Parathyroid adenoma (tissue), 2 donors: ENCODE data around the gene CCN5.

Source experiments
- H2AFZ ChIP-seq: fragments of 300-600 bp; sonication (generic); one replicate; pipeline ENCODE4 v1.7.0; 2017; ENCODE audit warnings: antibody characterized with exemption, mild to moderate bottlenecking
- H3K27ac ChIP-seq: fragments of 300-600 bp; sonication (generic); one replicate; pipeline ENCODE4 v1.7.0; 2017
- H3K27me3 ChIP-seq: fragments of 300-600 bp; sonication (generic); one replicate; pipeline ENCODE4 v1.7.0; 2017; ENCODE audit warnings: low read length; ENCODE audit not compliant: control insufficient read depth, insufficient read depth
- H3K36me3 ChIP-seq: fragments of 300-600 bp; sonication (generic); one replicate; pipeline ENCODE4 v1.7.0; 2017; ENCODE audit warnings: low read length; ENCODE audit not compliant: control insufficient read depth, insufficient read depth
- H3K4me1 ChIP-seq: fragments of 300-600 bp; sonication (generic); one replicate; pipeline ENCODE4 v1.7.0; 2017; ENCODE audit warnings: control low read depth
- H3K4me2 ChIP-seq: fragments of 300-600 bp; sonication (generic); one replicate; pipeline ENCODE4 v1.7.0; 2017; ENCODE audit warnings: low read length
- H3K4me3 ChIP-seq: fragments of 300-600 bp; sonication (generic); one replicate; pipeline ENCODE4 v1.7.0; 2017; ENCODE audit warnings: low read depth, low read length
- H3K79me2 ChIP-seq: fragments of 300-600 bp; sonication (generic); one replicate; pipeline ENCODE4 v1.7.0; 2017; ENCODE audit warnings: control low read depth
- H3K9ac ChIP-seq: fragments of 300-600 bp; sonication (generic); one replicate; pipeline ENCODE4 v1.7.0; 2017; ENCODE audit warnings: mild to moderate bottlenecking
- H3K9me3 ChIP-seq: fragments of 300-600 bp; sonication (generic); one replicate; pipeline ENCODE4 v1.7.0; 2017; ENCODE audit warnings: low read length; ENCODE audit not compliant: control insufficient read depth
- CTCF ChIP-seq: fragments of 300-600 bp; sonication (generic); IDR thresholded peaks from one replicate; pipeline ENCODE4 v1.7.0; 2017; ENCODE audit warnings: antibody characterized with exemption, mild to moderate bottlenecking
- donor health status: primary hyperparathyroidism.

Gene CCN5

DNA sequence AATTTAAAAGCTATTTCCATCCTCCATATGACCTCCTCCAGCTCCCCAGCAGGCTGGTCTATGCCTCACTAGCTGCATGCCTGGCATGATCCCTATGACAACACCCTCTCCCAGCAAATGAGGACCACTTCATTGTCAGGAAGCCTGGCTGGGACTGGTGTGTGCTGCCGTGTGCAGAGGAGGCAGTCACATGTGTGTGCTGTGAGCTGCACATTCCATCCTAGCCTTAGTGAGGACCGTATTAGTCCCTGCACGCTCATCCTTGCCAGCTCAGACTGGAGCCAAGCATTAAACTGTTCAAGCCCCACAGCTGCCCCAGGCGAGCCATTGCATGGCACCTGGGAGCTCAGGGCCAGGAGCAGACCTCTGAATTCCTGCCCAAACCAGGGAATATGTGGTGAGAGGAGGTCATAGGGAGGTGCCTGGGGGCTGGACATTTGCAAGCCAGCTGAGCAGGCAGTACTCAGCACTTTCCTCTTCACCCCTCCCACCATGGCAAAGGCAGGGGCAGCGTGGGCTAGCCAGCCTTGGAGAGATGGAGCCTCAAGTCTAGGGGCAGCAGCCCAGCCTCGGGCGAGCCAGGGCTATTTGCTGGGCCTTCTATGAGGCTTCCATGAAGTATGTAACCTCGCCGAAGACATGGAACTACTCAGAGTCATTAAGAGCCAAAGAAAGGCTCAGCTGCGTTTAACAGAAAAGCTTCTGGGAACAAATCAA lies 8.7 kb upstream of the CCN5 start:
- no peaks in the 10 kb centered on the region for H3K79me2 ChIP-seq
- H3K27me3 ChIP-seq, result no peaks in the 10 kb centered on the region
- no peak overlapping the region for H3K27ac ChIP-seq
- H3K4me3 ChIP-seq, result no peak overlapping the region
- no peak for TF ChIP-seq CTCF
- no peak overlapping the region for H3K9ac ChIP-seq
- no peak overlapping the region for H3K4me2 ChIP-seq
- H2AFZ ChIP-seq, result no peak overlapping the region
- H3K4me1 ChIP-seq, result peaks cover 6% of the 10 kb centered on the region
- no peaks in the 10 kb centered on the region for H3K9me3 ChIP-seq
- H3K36me3 ChIP-seq, result no peaks in the 10 kb centered on the region

DNA sequence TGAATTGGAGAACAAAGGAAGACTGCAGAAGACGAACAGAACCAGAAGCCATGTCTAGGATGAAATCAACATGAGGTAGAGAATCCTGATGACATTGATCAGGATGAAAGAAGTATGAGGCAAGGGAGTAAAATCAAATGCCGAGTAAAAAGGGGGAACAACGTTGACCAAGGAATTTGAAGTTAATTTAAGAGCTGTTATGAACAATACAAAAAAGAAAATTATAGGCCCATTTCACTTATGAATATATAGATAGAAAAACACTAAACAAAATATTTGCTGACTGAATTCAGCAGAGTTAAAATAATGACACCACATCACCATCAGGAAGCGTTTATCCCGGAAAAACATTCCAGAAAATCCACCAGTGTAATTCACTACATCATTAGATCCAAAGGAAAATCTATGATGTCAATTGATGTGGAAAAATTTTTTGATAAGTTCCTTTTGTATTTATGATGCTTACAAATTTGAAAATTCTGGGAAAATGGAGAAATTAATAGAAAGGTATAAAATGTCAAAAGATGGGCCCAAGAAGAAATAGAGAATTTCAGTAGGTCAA lies 8.1 kb upstream of the CCN5 start:
- no peaks in the 10 kb centered on the region for H3K27me3 ChIP-seq
- H3K79me2 ChIP-seq, result no peaks in the 10 kb centered on the region
- no peaks in the 10 kb centered on the region for H3K36me3 ChIP-seq
- no peak overlapping the region for H3K4me2 ChIP-seq
- TF ChIP-seq CTCF, result no peak
- H2AFZ ChIP-seq, result no peak overlapping the region
- no peak overlapping the region for H3K9ac ChIP-seq
- H3K4me3 ChIP-seq, result no peak overlapping the region
- H3K27ac ChIP-seq, result no peak overlapping the region
- H3K4me1 ChIP-seq, result peaks cover 4% of the 10 kb centered on the region
- H3K9me3 ChIP-seq, result no peaks in the 10 kb centered on the region

- no peaks in the 10 kb centered on the region for H3K36me3 ChIP-seq
- H3K27me3 ChIP-seq, result no peaks in the 10 kb centered on the region
- no peak overlapping the region for H3K4me3 ChIP-seq
- no peaks in the 10 kb centered on the region for H3K9me3 ChIP-seq
- TF ChIP-seq CTCF, result no peak
- H3K4me1 ChIP-seq, result no peaks in the 10 kb centered on the region
- H3K4me2 ChIP-seq, result no peak overlapping the region
- H2AFZ ChIP-seq, result no peak overlapping the region
- H3K9ac ChIP-seq, result no peak overlapping the region
- no peaks in the 10 kb centered on the region for H3K79me2 ChIP-seq
- H3K27ac ChIP-seq, result no peak overlapping the region
Observed at GRCh38 chr20:44709380-44709779, 5.8 kb upstream of the CCN5 start.

DNA sequence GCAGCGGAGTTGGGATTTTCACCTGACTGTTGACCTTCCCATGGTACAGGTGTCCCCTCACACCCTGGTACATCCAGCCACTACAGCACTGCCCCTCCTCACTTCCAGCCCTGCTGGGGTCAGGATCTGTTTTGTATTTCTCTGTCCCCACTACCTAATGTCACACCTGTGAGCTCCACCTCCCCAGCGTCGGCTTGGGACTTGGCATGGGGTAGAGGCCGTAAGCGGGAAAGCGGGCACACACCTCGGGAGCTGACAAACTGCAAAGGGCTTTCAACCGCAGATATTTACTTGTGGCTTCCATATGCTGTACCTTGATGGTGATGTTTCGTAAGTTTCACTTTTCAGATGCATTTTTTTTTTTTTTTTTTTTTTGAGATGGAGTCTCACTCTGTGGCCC lies 5.4 kb upstream of the CCN5 start:
- H3K27me3 ChIP-seq, result no peaks in the 10 kb centered on the region
- no peak overlapping the region for H3K4me3 ChIP-seq
- H3K4me1 ChIP-seq, result peaks cover 2% of the 10 kb centered on the region
- no peaks in the 10 kb centered on the region for H3K36me3 ChIP-seq
- no peak overlapping the region for H3K27ac ChIP-seq
- H3K9ac ChIP-seq, result no peak overlapping the region
- H3K9me3 ChIP-seq, result no peaks in the 10 kb centered on the region
- H3K79me2 ChIP-seq, result no peaks in the 10 kb centered on the region
- H2AFZ ChIP-seq, result no peak overlapping the region
- no peak overlapping the region for H3K4me2 ChIP-seq
- no peak for TF ChIP-seq CTCF

DNA sequence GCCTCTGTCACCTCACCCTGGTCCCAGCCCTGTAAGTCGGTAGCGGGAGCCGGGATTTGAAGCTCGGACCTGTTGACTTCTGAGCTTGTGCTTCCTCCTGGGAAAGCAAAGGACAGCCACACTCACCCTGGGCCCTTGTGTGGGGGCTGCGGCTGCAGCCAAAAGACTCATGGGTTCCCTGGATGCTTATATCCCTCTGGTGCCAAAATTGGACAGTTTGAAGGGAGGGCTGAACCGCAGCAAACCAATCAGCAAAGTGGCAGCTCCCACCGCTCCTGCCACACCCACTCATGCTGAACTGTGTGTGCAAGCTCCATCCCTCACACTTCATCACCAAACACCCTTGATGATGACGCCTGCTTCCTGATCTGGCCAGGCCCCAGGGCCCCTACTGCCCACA lies 3.9 kb upstream of the CCN5 start:
- Histone ChIP-seq H3K79me2 (no peaks in the 10 kb centered on the region), H3K4me3 (no peak overlapping the region), H2AFZ (no peak overlapping the region), H3K27ac (no peak overlapping the region), H3K9ac (no peak overlapping the region), H3K27me3 (no peaks in the 10 kb centered on the region), H3K4me1 (peaks cover 2% of the 10 kb centered on the region), H3K9me3 (no peaks in the 10 kb centered on the region), H3K36me3 (no peaks in the 10 kb centered on the region), H3K4me2 (no peak overlapping the region)
- no peak for TF ChIP-seq CTCF
